Subcutaneous adipose tissue (tissue), 4 donors: ENCODE measurements around the gene TMC1. TPM values are rescaled to one million over a fixed set of nuclear protein-coding genes. Genes with fewer than 3 reads are reported as not detected.
"Not testable (repeated sequence)": the region's sequence is repeated elsewhere in the genome, so short reads cannot be mapped to it uniquely, and the experiment has no call there.

ENCODE experiments used
- total RNA-seq, 4 donors: library from RNA; depleted of rRNA; stranded (reverse); fragments of >200 nt; gene quantifications; one replicate each; pipeline ENCODE4 v1.1.0, GENCODE V29; 2016
- TF ChIP-seq, protein P1 (sequence below): fragments of 450-650 bp; IDR thresholded peaks from one replicate; pipeline ENCODE4 v1.5.1; 2016; ENCODE audit warnings: low read depth, mild to moderate bottlenecking, control low read depth, antibody characterized with exemption, moderate library complexity

The TMC1 gene
- total RNA-seq: 1 to 10 TPM in 1 of 4 donors, under 1 TPM in 1, not detected in 2; 0.17 to 3.6 TPM

DNA sequence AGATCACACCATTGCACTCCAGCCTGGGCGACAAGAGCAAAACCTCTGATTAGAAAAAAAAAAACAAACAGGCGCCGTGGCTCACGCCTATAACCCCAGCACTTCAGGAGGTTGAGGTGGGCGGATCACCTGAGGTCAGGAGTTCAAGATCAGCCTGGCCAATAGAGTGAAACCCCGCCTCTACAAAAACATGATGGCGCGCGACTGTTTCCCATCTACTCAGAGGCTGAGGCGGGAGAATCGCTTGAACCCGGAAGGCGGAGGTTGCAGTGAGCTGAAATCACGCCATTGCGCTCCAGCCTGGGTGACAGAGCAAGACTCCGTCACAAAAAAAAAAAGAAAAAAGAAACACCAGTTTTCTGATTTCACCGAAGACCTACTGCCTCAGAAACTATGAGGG is at the start of gene TMC1:
Gene TMC1 (plus strand): TSS at position 193 of the 400 bp plus-strand sequence. CDS start 127,041 bp downstream, outside the sequence.
- TF ChIP-seq, protein P1, sequence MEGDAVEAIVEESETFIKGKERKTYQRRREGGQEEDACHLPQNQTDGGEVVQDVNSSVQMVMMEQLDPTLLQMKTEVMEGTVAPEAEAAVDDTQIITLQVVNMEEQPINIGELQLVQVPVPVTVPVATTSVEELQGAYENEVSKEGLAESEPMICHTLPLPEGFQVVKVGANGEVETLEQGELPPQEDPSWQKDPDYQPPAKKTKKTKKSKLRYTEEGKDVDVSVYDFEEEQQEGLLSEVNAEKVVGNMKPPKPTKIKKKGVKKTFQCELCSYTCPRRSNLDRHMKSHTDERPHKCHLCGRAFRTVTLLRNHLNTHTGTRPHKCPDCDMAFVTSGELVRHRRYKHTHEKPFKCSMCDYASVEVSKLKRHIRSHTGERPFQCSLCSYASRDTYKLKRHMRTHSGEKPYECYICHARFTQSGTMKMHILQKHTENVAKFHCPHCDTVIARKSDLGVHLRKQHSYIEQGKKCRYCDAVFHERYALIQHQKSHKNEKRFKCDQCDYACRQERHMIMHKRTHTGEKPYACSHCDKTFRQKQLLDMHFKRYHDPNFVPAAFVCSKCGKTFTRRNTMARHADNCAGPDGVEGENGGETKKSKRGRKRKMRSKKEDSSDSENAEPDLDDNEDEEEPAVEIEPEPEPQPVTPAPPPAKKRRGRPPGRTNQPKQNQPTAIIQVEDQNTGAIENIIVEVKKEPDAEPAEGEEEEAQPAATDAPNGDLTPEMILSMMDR: not testable (repeated sequence)

DNA sequence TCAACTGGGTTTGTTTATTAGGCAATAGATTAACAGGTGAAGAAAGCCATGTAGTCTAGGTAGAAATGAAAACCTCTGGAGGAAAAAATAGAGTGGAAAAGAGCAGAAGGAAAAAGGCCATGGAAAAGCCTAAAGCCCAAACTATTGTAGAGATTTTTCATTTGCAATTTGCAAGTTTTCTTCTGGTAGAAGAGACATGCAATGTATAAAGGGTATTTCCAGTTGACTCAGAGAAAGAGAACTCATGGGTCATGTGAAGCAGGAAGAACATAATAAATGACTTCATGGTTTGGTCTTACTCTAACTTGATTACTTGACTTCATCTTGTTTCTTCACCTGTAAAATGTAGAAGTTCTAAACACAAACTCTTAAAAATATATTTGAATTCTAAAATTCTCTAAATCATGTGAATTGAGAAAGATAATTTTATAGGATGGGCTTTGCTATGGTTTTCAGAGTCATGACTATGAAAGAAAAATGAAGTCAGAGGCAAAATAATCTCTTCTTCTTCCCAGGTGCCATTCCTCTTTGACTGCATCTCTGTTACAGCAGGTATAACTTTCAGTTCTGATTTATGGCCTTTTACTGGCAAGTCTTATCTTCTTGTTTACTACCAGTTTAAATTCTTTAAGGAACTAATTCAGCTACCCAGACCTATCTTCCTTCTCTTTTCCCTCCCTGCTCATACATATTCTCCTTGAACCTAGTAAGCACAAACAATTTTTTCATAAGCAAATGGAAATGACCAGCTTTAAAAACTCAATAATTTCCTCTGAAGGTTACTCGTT is 47.7 kb upstream of the TMC1 start:
- TF ChIP-seq, protein P1: no peak

DNA sequence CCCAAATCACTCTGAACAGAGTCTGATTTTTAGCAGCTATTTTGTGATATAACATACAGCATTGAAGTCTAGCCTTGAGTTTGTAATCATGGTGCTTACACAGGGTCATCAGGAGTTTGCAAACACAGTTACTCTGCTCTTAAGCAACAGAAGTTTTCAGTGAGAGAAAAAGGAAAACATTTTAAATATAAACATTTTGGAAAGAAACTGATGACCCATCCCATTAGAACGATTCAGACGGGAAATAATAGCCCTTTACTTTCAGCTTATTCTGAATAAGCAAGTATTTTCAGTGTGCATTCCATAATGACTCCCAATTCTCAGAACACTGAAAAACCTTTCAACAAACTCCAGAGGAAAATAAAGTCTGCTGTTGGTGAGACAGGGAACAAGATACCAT is 46.7 kb upstream of the TMC1 start:
- TF ChIP-seq, protein P1: no peak

DNA sequence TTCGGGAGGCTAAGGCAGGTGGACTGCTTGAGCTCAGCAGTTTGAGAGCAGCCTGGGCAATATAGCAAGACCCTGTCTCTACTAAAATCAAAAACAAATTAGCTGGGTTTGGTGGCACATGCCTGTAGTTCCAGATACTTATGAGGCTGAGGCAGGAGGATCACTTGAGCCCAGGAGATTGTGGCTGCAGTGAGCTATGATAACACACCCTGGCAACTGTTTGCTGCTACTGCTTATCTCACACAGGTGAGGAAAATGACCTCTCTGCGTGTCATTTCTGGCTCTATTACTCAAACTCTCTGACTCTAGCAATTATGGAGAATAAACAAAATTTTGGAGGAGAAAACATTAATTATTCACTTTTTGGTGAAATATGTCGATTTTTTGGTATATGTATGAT is 45.3 kb upstream of the TMC1 start:
- TF ChIP-seq, protein P1: no peak

DNA sequence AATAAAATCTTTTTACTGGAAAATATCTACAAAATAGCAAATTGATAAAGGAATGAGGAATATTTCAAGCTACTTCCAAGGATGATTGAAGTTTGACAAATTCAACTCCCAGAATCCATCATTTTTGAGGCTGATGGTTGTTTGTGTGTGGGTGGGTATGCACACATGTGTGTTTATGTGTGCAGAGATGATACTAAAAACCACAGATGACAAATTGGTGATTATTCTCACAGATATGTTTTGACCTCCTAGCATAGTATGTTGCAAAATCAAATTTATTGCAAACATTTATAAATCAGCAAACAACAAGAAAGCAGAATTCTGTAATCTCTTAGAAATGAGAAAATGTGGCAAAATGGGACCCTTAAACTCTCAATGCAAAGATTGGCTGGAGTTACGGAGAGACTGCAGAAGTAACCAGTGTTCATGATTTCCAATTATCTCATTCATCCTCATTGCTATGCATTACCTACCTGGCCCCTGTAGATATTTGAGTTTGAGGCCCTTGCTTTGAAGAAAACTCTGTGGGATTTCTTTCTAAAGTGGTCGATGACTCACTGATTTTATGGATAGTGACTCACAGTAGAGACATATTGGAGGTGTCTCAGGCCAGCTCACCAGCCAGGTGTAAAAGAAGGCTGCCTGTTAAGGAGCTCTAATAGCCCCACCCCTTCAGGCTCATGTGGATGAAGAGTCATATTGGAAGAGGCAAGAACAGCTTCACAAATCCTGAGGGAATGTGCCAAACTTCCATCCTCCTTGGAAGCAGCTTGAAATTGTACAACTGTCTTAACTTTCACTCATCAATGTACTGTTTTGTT is 44.6 kb upstream of the TMC1 start:
- TF ChIP-seq, protein P1: no peak

DNA sequence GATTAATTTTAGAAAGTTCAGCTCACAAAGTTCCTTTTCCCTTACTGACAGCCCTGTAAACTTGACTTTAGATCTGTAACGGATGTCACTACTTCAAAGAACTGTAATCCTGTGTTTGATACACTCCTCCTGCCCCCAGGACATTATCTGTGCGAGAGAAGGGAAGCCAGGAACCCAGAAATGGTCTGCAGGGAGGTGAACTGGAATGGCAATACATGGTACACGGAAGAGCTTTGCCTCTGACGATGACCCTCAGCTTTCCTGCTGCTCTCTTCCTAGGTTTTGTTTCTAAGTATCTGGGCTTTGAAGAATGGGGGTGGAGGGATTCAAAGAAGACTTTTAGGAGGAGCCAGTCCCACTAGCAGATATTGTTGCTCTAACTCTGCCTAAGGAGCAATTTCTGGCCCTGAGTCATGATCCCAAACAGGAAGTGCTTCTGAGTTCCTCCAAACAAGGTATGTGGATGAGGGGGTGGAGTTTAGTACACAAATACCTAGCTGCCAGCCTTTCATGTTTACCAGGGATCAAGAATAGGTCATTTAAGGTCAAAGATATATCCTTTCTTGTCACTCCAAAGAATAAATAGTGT is 43.4 kb upstream of the TMC1 start:
- TF ChIP-seq, protein P1: no peak

DNA sequence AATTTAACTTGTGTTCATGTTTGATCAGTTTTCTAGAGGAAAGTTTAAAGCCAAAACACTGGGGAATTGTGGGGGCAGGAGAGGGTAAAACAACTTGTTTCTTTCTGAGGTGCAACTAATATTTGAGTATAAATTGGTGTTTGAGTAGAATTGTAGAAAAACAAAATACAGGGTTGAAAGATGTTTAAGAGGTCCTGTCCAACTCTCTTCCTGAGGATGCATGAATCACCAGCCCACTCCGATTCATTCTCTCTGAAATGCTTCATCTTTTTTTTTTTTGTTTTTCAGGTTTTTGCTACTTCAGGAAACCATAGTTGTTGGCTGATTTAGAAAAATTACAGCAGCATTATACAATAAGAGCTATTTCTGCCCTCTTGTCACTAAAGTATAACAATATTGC is 42.4 kb upstream of the TMC1 start:
- TF ChIP-seq, protein P1: no peak
